ENCODE data around the gene GAB2.

Gene GAB2

DNA sequence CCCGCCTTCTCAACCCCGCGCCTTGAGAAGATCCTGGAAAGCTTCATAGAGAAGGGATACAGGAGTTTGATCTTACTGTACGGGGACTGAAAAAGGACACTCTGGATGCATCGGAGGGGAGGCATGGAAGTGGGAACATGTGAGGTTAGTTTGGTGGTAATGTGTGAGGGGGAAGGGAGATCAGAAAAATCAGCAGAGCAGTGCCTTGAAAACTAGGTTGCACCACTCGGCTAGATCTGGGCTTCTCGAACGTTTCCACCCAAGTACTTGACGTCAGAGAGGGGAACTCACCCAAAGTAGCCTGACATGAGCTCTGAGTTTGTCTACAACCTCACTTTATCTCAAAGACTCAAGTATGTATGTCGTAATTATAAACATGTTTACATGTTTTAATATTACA lies 214.4 kb downstream of the GAB2 start:
- TF ChIP-seq, protein P1, sequence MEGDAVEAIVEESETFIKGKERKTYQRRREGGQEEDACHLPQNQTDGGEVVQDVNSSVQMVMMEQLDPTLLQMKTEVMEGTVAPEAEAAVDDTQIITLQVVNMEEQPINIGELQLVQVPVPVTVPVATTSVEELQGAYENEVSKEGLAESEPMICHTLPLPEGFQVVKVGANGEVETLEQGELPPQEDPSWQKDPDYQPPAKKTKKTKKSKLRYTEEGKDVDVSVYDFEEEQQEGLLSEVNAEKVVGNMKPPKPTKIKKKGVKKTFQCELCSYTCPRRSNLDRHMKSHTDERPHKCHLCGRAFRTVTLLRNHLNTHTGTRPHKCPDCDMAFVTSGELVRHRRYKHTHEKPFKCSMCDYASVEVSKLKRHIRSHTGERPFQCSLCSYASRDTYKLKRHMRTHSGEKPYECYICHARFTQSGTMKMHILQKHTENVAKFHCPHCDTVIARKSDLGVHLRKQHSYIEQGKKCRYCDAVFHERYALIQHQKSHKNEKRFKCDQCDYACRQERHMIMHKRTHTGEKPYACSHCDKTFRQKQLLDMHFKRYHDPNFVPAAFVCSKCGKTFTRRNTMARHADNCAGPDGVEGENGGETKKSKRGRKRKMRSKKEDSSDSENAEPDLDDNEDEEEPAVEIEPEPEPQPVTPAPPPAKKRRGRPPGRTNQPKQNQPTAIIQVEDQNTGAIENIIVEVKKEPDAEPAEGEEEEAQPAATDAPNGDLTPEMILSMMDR (IDR thresholded peaks at IDR 0.05; ENCODE audit: low read depth, low read length), result no peak
- DNase-seq (ENCODE audit: low read depth in 2 of 2), result no peak
- H3K4me3 ChIP-seq (replicated peaks in 1 of 2; ENCODE audit: low read depth in 2 of 2, low read length in 2 of 2), result no peak overlapping the region

GRCh38 chr11:78202733-78203167 lies 214.9 kb downstream of the GAB2 start:
- DNase-seq (ENCODE audit: low read depth in 2 of 2), result no peak
- TF ChIP-seq, protein P1 (IDR thresholded peaks at IDR 0.05; ENCODE audit: low read depth, low read length), result no peak
- H3K4me3 ChIP-seq (replicated peaks in 1 of 2; ENCODE audit: low read depth in 2 of 2, low read length in 2 of 2), result no peak overlapping the region

DNA sequence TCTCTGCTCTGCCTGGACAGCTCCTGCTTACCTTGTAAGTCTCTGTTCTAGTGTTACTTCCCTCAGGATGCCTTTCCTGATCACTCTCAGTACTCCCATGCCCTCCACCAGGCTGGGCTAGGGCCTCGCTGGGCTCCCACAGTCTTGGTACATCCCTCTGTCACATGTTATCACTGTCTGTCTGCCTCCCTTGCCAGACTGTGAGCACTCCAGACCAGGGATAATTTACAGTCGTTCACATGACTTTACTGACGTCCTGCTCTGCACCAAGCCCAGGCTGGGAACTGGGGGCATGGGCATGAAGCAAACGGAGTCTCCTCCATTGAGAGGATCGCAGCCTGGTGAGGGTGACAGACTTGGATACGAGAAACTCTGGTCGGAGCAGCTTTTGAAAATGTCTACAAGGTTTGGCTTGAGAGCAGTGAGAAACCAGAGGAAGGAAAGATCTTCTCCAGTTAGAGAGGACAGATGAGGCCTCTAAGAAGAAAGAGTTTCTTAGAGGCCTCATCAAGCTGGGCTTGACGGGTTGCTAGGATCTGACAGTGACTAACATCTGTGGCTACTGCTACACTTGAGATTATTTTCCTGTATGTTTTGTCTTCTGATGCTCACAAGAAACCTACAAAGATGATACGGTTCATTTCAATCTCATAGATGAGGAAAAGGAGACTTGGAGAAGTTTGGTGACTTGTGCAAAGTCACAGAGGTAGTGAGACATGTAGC lies 216.4 kb downstream of the GAB2 start:
- DNase-seq (ENCODE audit: low read depth in 2 of 2), result no peak
- no peak overlapping the region for H3K4me3 ChIP-seq (replicated peaks in 1 of 2; ENCODE audit: low read depth in 2 of 2, low read length in 2 of 2)
- TF ChIP-seq, protein P1 (IDR thresholded peaks at IDR 0.05; ENCODE audit: low read depth, low read length), result no peak

DNA sequence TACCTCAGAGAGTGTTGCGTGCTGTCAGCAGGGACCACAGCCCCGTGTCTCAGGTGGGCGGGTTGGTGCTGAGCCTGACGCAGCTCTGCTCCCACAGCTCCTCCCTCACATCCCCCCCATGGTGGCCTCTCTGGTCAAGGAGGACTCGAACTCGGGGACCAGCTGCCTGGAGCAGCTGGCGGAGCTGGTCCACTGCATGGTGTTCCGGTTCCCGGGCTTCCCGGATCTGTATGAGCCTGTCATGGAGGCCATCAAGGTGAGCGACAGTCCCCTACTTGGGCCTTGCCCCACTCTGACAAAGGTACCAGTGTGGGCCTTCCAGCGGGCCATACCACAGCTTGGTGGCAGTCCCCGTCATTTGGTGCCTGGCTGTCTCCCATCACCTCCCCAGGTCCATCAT lies 217.1 kb downstream of the GAB2 start:
- H3K4me3 ChIP-seq (replicated peaks in 1 of 2; ENCODE audit: low read depth in 2 of 2, low read length in 2 of 2), result no peak overlapping the region
- TF ChIP-seq, protein P1 (IDR thresholded peaks at IDR 0.05; ENCODE audit: low read depth, low read length), result no peak
- DNase-seq (ENCODE audit: low read depth in 2 of 2), result no peak

- DNase-seq (ENCODE audit: low read depth in 2 of 2), result no peak
- TF ChIP-seq, protein P1 (IDR thresholded peaks at IDR 0.05; ENCODE audit: low read depth, low read length), result no peak
- no peak overlapping the region for H3K4me3 ChIP-seq (replicated peaks in 1 of 2; ENCODE audit: low read depth in 2 of 2, low read length in 2 of 2)
Measured at GRCh38 chr11:78200061-78200460, 217.6 kb downstream of the GAB2 start.

- no peak overlapping the region for H3K4me3 ChIP-seq (replicated peaks in 1 of 2; ENCODE audit: low read depth in 2 of 2, low read length in 2 of 2)
- TF ChIP-seq, protein P1 (IDR thresholded peaks at IDR 0.05; ENCODE audit: low read depth, low read length), result no peak
- no peak for DNase-seq (ENCODE audit: low read depth in 2 of 2)
Measured at GRCh38 chr11:78199653-78200015, 218.0 kb downstream of the GAB2 start.

Measured in cardiac fibroblast (primary cell).